Neural crest cell (in vitro differentiated cells): ENCODE data around the gene SLC7A1. TPM values are rescaled to one million over a fixed set of nuclear protein-coding genes. Genes with fewer than 3 reads are reported as not detected.

Experiments
- DNase-seq: peaks from one replicate; pipeline ENCODE4 v3.0.0; 2021; ENCODE audit warnings: low read depth, mixed read lengths, low spot score
- H3K27ac Mint-ChIP-seq: one replicate; pipeline ENCODE4 v1.8.0; 2021; ENCODE audit warnings: mild to moderate bottlenecking, mixed read lengths; ENCODE audit not compliant: unreplicated experiment
- H3K27me3 Mint-ChIP-seq: 2 replicates; pipeline ENCODE4 v1.8.0; 2021; ENCODE audit warnings: low read depth, mild to moderate bottlenecking, mixed read lengths
- H3K36me3 Mint-ChIP-seq: 2 replicates; pipeline ENCODE4 v1.8.0; 2021; ENCODE audit warnings: low read depth, mild to moderate bottlenecking, mixed read lengths
- H3K4me1 Mint-ChIP-seq: 2 replicates; pipeline ENCODE4 v1.8.0; 2021; ENCODE audit warnings: mixed read lengths
- H3K4me3 Mint-ChIP-seq: one replicate; pipeline ENCODE4 v1.8.0; 2021; ENCODE audit warnings: mild to moderate bottlenecking, mixed read lengths
- H3K9me3 Mint-ChIP-seq: 2 replicates; pipeline ENCODE4 v1.8.0; 2021; ENCODE audit warnings: mixed read lengths
- CTCF ChIP-seq: fragments of 200-600 bp; sonication (generic); conservative IDR thresholded peaks from 2 replicates; pipeline ENCODE4 v1.5.0; 2021; ENCODE audit warnings: antibody characterized with exemption, mild to moderate bottlenecking
- total RNA-seq: library from RNA; stranded (reverse); gene quantifications from 2 replicates; pipeline ENCODE4 v1.2.1, GENCODE V29; 2021

Gene SLC7A1
- total RNA-seq, 1 donor from 2014 or later: 69.7 TPM

- no peak for TF ChIP-seq CTCF
- Mint-ChIP-seq H3K36me3 (peaks cover 11% of the 10 kb centered on the region), H3K27ac (peak overlapping the region; percentile 9)
These were observed 57.5 kb downstream of the SLC7A1 start for GRCh38 chr13:29537736-29538651.

GRCh38 chr13:29536853-29537252 lies 58.6 kb downstream of the SLC7A1 start:
- Mint-ChIP-seq H3K27ac (no peak overlapping the region), H3K27me3 (no peaks in the 10 kb centered on the region), H3K4me3 (no peak overlapping the region), H3K4me1 (peaks cover 17% of the 10 kb centered on the region), H3K36me3 (peaks cover 11% of the 10 kb centered on the region), H3K9me3 (no peaks in the 10 kb centered on the region)
- DNase-seq: no peak
- no peak for TF ChIP-seq CTCF

More at GRCh38 chr13:29537736-29538651, 57.5 kb downstream of the SLC7A1 start:
- H3K4me1 Mint-ChIP-seq: peaks cover 13% of the 10 kb centered on the region
- H3K4me3 Mint-ChIP-seq: no peak overlapping the region
- no peak for DNase-seq
- no peaks in the 10 kb centered on the region for H3K27me3 Mint-ChIP-seq
- no peaks in the 10 kb centered on the region for H3K9me3 Mint-ChIP-seq

- TF ChIP-seq CTCF: no peak
- Mint-ChIP-seq H3K4me1 (peaks cover 13% of the 10 kb centered on the region), H3K4me3 (no peak overlapping the region), H3K9me3 (no peaks in the 10 kb centered on the region), H3K27ac (peak overlapping the region; percentile 58), H3K36me3 (peaks cover 6% of the 10 kb centered on the region), H3K27me3 (no peaks in the 10 kb centered on the region)
- no peak for DNase-seq
These were observed 59.5 kb downstream of the SLC7A1 start for GRCh38 chr13:29535663-29536655.

- Mint-ChIP-seq H3K4me3 (no peak overlapping the region), H3K27me3 (no peaks in the 10 kb centered on the region), H3K27ac (no peak overlapping the region), H3K4me1 (peaks cover 13% of the 10 kb centered on the region), H3K9me3 (no peaks in the 10 kb centered on the region), H3K36me3 (peaks cover 10% of the 10 kb centered on the region)
- DNase-seq: no peak
- TF ChIP-seq CTCF: no peak
These were observed 61.4 kb downstream of the SLC7A1 start for GRCh38 chr13:29534083-29534482.

GRCh38 chr13:29532821-29533220 lies 62.7 kb downstream of the SLC7A1 start:
- peaks cover 13% of the 10 kb centered on the region for H3K36me3 Mint-ChIP-seq
- H3K9me3 Mint-ChIP-seq: no peaks in the 10 kb centered on the region
- no peak for TF ChIP-seq CTCF

More at GRCh38 chr13:29532821-29533220, 62.7 kb downstream of the SLC7A1 start:
- Mint-ChIP-seq H3K27me3 (no peaks in the 10 kb centered on the region), H3K4me1 (peaks cover 13% of the 10 kb centered on the region), H3K4me3 (no peak overlapping the region), H3K27ac (peak overlapping the region; percentile 75)
- no peak for DNase-seq
